ENCODE measurements around the gene MSLN. TPM values are rescaled to one million over a fixed set of nuclear protein-coding genes. Genes with fewer than 3 reads are reported as not detected.
A peak's percentile ranks its signal among the peaks of the same experiment; 100 is the strongest.
"Not testable (repeated sequence)": the region's sequence is repeated elsewhere in the genome, so short reads cannot be mapped to it uniquely, and the experiment has no call there.

The MSLN gene
- total and polyA plus RNA-seq, 4 experiments from 2014 or later = not detected

- H3K36me3 ChIP-seq (ENCODE audit: insufficient read depth, low read length) = no peaks in the 10 kb centered on the region
- H3K9me3 ChIP-seq (ENCODE audit: control insufficient read depth in 1 of 2, low read length in 2 of 2) = no peaks in the 10 kb centered on the region
- intact Hi-C loops (cut with micrococcal nuclease) = no loop called here
- no peaks in the 10 kb centered on the region for H3K9me3 Mint-ChIP-seq
- H3K27ac Mint-ChIP-seq = no peak overlapping the region
- CTCF ChIA-PET (ENCODE audit: partially characterized antibody) = no interaction called here
- H3K4me3 Mint-ChIP-seq = no peak overlapping the region
- H3K27me3 ChIP-seq (ENCODE audit: insufficient read depth, low read length) = no peaks in the 10 kb centered on the region
- no peak overlapping the region for H3K27ac ChIP-seq (ENCODE audit: low read depth, low read length)
- DNase-seq = no peak
- H3K4me1 Mint-ChIP-seq = no peaks in the 10 kb centered on the region
- no peaks in the 10 kb centered on the region for H3K4me1 ChIP-seq (ENCODE audit: insufficient read depth, low read length)
- H3K4me3 ChIP-seq (ENCODE audit: low read length in 2 of 2) = no peak overlapping the region
- POLR2A ChIA-PET (ENCODE audit: partially characterized antibody) = no interaction called here
- no peaks in the 10 kb centered on the region for H3K36me3 Mint-ChIP-seq
- no peaks in the 10 kb centered on the region for H3K27me3 Mint-ChIP-seq
Measured at GRCh38 chr16:769934-770333, 9.4 kb downstream of the MSLN start.

- no peak overlapping the region for H3K4me3 Mint-ChIP-seq
- Histone ChIP-seq H3K4me1 (ENCODE audit: insufficient read depth, low read length) (no peaks in the 10 kb centered on the region), H3K4me3 (ENCODE audit: low read length in 2 of 2) (no peak overlapping the region), H3K27me3 (ENCODE audit: insufficient read depth, low read length) (no peaks in the 10 kb centered on the region), H3K27ac (ENCODE audit: low read depth, low read length) (no peak overlapping the region), H3K9me3 (ENCODE audit: control insufficient read depth in 1 of 2, low read length in 2 of 2) (no peaks in the 10 kb centered on the region), H3K36me3 (ENCODE audit: insufficient read depth, low read length) (no peaks in the 10 kb centered on the region)
- no peaks in the 10 kb centered on the region for H3K27me3 Mint-ChIP-seq
- DNase-seq = no peak
- POLR2A ChIA-PET (ENCODE audit: partially characterized antibody) = no interaction called here
- H3K27ac Mint-ChIP-seq = no peak overlapping the region
- H3K4me1 Mint-ChIP-seq = no peaks in the 10 kb centered on the region
- no peaks in the 10 kb centered on the region for H3K36me3 Mint-ChIP-seq
- CTCF ChIA-PET (ENCODE audit: partially characterized antibody) = interaction anchor here (0.9 kb wide), 1 partner anchor 14 kb away, joined by 3 read pairs; no protein-coding TSS in a partner anchor
- no peaks in the 10 kb centered on the region for H3K9me3 Mint-ChIP-seq
- intact Hi-C loops (cut with micrococcal nuclease) = no loop called here
Measured at GRCh38 chr16:770411-770810, 9.9 kb downstream of the MSLN start.

- Histone ChIP-seq H3K4me3 (ENCODE audit: low read length in 2 of 2) (no peak overlapping the region), H3K27ac (ENCODE audit: low read depth, low read length) (no peak overlapping the region), H3K4me1 (ENCODE audit: insufficient read depth, low read length) (no peaks in the 10 kb centered on the region), H3K27me3 (ENCODE audit: insufficient read depth, low read length) (no peaks in the 10 kb centered on the region), H3K36me3 (ENCODE audit: insufficient read depth, low read length) (no peaks in the 10 kb centered on the region), H3K9me3 (ENCODE audit: control insufficient read depth in 1 of 2, low read length in 2 of 2) (no peaks in the 10 kb centered on the region)
- Mint-ChIP-seq H3K4me1 (no peaks in the 10 kb centered on the region), H3K36me3 (no peaks in the 10 kb centered on the region), H3K27me3 (peaks cover 0 to 3% of the 10 kb centered on the region in 2 donors), H3K9me3 (no peaks in the 10 kb centered on the region), H3K4me3 (no peak overlapping the region), H3K27ac (peak overlapping the region in 1 of 7 donors; percentile 77)
- ChIA-PET CTCF (ENCODE audit: partially characterized antibody) (no interaction called here), POLR2A (ENCODE audit: partially characterized antibody) (no interaction called here)
- intact Hi-C loops (cut with micrococcal nuclease) = no loop called here
- DNase-seq = no peak
Measured at GRCh38 chr16:772959-773358, 12.4 kb downstream of the MSLN start.

GRCh38 chr16:774086-775001 lies 13.8 kb downstream of the MSLN start:
- Mint-ChIP-seq H3K36me3 (no peaks in the 10 kb centered on the region), H3K4me1 (no peaks in the 10 kb centered on the region), H3K27ac (no peak overlapping the region), H3K9me3 (no peaks in the 10 kb centered on the region), H3K4me3 (no peak overlapping the region), H3K27me3 (peaks cover 0 to 3% of the 10 kb centered on the region in 2 donors)
- Histone ChIP-seq H3K27ac (ENCODE audit: low read depth, low read length) (no peak overlapping the region), H3K36me3 (ENCODE audit: insufficient read depth, low read length) (no peaks in the 10 kb centered on the region), H3K27me3 (ENCODE audit: insufficient read depth, low read length) (no peaks in the 10 kb centered on the region), H3K9me3 (ENCODE audit: control insufficient read depth in 1 of 2, low read length in 2 of 2) (no peaks in the 10 kb centered on the region), H3K4me1 (ENCODE audit: insufficient read depth, low read length) (no peaks in the 10 kb centered on the region), H3K4me3 (ENCODE audit: low read length in 2 of 2) (no peak overlapping the region)
- ChIA-PET CTCF (ENCODE audit: partially characterized antibody) (no interaction called here), POLR2A (ENCODE audit: partially characterized antibody) (interaction anchor here (0.6 kb wide), 1 partner anchor 54 kb away, joined by 3 read pairs; no protein-coding TSS in a partner anchor)
- intact Hi-C loops (cut with micrococcal nuclease) = no loop called here
- peak in 1 of 5 donors; percentile 21 for DNase-seq

- H3K4me1 ChIP-seq (ENCODE audit: insufficient read depth, low read length) = no peaks in the 10 kb centered on the region
- Mint-ChIP-seq H3K9me3 (no peaks in the 10 kb centered on the region), H3K4me3 (no peak overlapping the region), H3K27ac (no peak overlapping the region), H3K36me3 (no peaks in the 10 kb centered on the region), H3K4me1 (no peaks in the 10 kb centered on the region), H3K27me3 (peaks cover 2 to 3% of the 10 kb centered on the region in 2 donors)
- no peaks in the 10 kb centered on the region for H3K9me3 ChIP-seq (ENCODE audit: control insufficient read depth in 1 of 2, low read length in 2 of 2)
- DNase-seq = peak in 1 of 5 donors; percentile 16
- H3K27ac ChIP-seq (ENCODE audit: low read depth, low read length) = no peak overlapping the region
- intact Hi-C loops (cut with micrococcal nuclease) = no loop called here
- H3K27me3 ChIP-seq (ENCODE audit: insufficient read depth, low read length) = no peaks in the 10 kb centered on the region
- POLR2A ChIA-PET (ENCODE audit: partially characterized antibody) = no interaction called here
- no peak overlapping the region for H3K4me3 ChIP-seq (ENCODE audit: low read length in 2 of 2)
- no peaks in the 10 kb centered on the region for H3K36me3 ChIP-seq (ENCODE audit: insufficient read depth, low read length)
- CTCF ChIA-PET (ENCODE audit: partially characterized antibody) = no interaction called here
Measured at GRCh38 chr16:775236-775796, 14.8 kb downstream of the MSLN start.

- H3K4me3 Mint-ChIP-seq; H3K27me3 ChIP-seq (ENCODE audit: insufficient read depth, low read length); H3K4me1 Mint-ChIP-seq; intact Hi-C loops (cut with micrococcal nuclease); H3K27me3 Mint-ChIP-seq; H3K9me3 ChIP-seq (ENCODE audit: control insufficient read depth in 1 of 2, low read length in 2 of 2); POLR2A ChIA-PET (ENCODE audit: partially characterized antibody); H3K36me3 Mint-ChIP-seq; H3K9me3 Mint-ChIP-seq; H3K4me3 ChIP-seq (ENCODE audit: low read length in 2 of 2); H3K4me1 ChIP-seq (ENCODE audit: insufficient read depth, low read length); H3K27ac ChIP-seq (ENCODE audit: low read depth, low read length); H3K27ac Mint-ChIP-seq; DNase-seq; H3K36me3 ChIP-seq (ENCODE audit: insufficient read depth, low read length): not testable (repeated sequence)
- CTCF ChIA-PET (ENCODE audit: partially characterized antibody) = interaction anchor here (1.1 to 1.5 kb wide), 2 partner anchors 9 to 280 kb away, joined by 3 to 4 read pairs; no protein-coding TSS in a partner anchor
Measured at GRCh38 chr16:776298-776697, 15.8 kb downstream of the MSLN start.

GRCh38 chr16:776824-777223 lies 16.3 kb downstream of the MSLN start:
- peaks cover 4 to 8% of the 10 kb centered on the region in 2 donors for H3K27me3 Mint-ChIP-seq
- no peaks in the 10 kb centered on the region for H3K9me3 ChIP-seq (ENCODE audit: control insufficient read depth in 1 of 2, low read length in 2 of 2)
- H3K9me3 Mint-ChIP-seq = no peaks in the 10 kb centered on the region
- no peak overlapping the region for H3K4me3 ChIP-seq (ENCODE audit: low read length in 2 of 2)
- no peaks in the 10 kb centered on the region for H3K27me3 ChIP-seq (ENCODE audit: insufficient read depth, low read length)
- CTCF ChIA-PET (ENCODE audit: partially characterized antibody) = interaction anchor here (1.1 to 1.5 kb wide), 2 partner anchors 9 to 280 kb away, joined by 3 to 4 read pairs; no protein-coding TSS in a partner anchor
- no peaks in the 10 kb centered on the region for H3K36me3 ChIP-seq (ENCODE audit: insufficient read depth, low read length)
- H3K36me3 Mint-ChIP-seq = no peaks in the 10 kb centered on the region
- no peak overlapping the region for H3K27ac Mint-ChIP-seq
- POLR2A ChIA-PET (ENCODE audit: partially characterized antibody) = no interaction called here
- intact Hi-C loops (cut with micrococcal nuclease) = no loop called here
- H3K27ac ChIP-seq (ENCODE audit: low read depth, low read length) = no peak overlapping the region
- H3K4me3 Mint-ChIP-seq = no peak overlapping the region
- no peaks in the 10 kb centered on the region for H3K4me1 Mint-ChIP-seq
- DNase-seq = no peak
- no peaks in the 10 kb centered on the region for H3K4me1 ChIP-seq (ENCODE audit: insufficient read depth, low read length)

All from CD4-positive, alpha-beta memory T cell (primary cell).